M059J (cell line): ENCODE results near the gene AP5Z1. TPM values are rescaled to one million over a fixed set of nuclear protein-coding genes. Genes with fewer than 3 reads are reported as not detected.
"Not testable (repeated sequence)": the region's sequence is repeated elsewhere in the genome, so short reads cannot be mapped to it uniquely, and the experiment has no call there.

ENCODE experiments used
- DNase-seq: peaks from one replicate; pipeline ENCODE4 v3.0.0-alpha.2; 2012; ENCODE audit warnings: low read depth
- total RNA-seq: library from RNA; depleted of rRNA; stranded (reverse); fragments of >200 nt; shearing (Covaris generic); gene quantifications from 2 replicates; pipeline ENCODE4 v1.2.3, GENCODE V29; 2014

AP5Z1 gene
- total RNA-seq, 1 experiment from 2014 or later: 22.7 TPM

DNA sequence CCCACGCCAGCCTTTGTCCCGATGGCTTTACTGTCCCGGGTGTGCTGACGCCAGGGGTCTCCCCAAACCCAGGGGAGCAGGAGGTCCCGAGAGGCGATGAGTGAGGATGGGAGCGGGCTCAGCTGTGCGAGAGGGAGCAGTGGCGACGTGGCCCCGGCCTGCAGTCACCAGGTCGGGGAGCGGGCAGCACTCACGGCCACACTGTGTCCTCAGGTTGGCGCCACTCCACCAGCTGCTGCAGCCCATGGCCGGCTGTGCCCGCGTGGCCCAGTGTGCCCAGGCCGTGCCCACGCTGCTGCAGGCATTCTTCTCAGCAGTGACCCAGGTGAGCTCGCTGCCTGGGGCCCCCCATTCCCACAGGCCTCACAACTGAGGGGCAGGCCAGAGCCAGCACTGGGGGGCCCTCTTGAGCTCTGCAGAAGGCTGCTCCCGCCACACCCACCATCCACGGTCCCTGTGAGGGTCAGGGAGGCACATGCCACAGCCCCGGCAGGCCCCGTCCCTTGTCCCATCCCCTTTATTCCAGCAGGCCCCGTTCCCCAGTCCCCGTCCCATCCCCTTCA, 13.3 kb downstream of the AP5Z1 start:
- no peak for DNase-seq

DNA sequence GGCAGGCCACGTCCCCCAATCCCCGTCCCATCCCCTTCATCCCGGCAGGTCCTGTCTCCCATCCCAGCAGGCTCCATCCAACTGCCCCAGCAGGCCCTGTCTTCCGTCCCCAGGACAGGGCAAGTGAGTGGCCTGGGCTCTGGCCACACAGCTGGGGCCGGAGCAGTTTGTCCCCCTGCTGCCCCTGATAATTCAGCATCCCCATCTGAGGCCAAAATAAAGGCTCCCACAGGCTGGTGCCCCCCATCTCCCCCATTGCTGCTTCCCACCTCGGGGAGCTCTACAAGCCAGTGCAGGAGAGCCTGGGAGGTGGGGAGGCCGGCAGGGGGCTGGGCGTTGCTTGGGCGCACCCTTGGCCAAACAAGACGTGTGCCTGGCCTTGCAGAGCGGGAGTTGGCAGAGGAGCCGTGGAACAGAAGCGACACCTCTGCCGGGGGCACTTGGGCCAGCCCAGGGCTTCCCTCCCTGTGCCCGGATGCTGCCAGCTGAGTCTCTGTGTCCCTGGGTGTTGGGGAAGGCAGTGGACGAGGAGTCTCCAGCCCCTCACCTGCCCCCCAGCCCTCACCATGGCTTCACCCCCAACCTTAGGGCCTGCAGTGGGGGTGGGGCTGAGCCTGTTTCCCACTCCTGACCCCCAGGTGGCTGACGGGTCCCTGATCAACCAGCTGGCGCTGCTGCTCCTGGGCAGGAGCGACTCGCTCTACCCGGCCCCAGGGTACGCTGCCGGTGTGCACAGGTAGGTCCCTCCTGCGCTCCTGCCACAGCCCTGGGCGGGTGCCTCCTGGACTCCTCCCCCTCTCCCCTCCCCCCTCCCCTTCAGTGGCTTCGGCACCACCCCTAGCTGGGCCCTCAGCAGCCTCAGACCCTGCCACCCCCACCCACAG, 14.0 kb downstream of the AP5Z1 start:
- no peak for DNase-seq

DNA sequence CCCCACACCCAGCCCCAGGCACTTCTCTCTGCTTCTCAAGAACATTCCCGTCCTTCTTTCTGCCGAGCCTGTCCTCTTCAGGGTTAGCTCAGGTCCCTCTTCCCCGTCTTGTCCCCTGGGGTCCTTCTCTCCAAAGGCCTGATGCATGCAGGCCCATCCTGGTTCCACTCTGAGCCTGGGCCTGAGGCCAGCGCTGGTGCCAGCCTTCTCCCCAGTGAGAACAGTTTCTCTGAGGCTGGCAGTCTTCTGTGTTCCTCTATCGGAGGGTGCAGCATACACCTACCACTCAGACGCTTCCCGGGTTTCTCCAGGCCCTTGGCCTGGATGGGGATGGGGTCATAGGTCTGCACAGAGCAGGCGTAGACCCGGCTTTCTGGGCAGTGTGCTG, 14.6 kb downstream of the AP5Z1 start:
- DNase-seq: no peak

DNA sequence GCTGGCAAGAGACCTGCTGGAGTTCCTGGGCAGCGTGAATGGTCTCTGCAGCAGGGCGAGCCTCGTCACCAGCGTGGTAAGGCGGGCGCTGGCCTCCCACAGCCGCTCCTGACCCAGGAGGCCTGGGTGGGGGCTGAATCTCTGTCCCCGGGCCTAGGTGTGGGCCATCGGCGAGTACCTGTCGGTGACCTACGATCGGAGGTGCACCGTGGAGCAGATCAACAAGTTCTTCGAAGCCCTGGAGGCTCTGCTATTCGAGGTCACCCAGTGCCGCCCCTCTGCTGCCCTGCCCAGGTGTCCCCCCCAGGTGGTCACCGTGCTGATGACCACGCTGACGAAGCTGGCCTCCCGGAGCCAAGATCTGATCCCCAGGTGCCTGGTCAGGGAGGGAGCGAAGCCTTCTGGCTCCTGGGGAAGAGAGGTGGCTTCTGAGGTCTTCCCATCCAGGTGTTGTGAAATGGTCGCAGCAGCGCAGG, 15.1 kb downstream of the AP5Z1 start:
- DNase-seq: no peak

DNA sequence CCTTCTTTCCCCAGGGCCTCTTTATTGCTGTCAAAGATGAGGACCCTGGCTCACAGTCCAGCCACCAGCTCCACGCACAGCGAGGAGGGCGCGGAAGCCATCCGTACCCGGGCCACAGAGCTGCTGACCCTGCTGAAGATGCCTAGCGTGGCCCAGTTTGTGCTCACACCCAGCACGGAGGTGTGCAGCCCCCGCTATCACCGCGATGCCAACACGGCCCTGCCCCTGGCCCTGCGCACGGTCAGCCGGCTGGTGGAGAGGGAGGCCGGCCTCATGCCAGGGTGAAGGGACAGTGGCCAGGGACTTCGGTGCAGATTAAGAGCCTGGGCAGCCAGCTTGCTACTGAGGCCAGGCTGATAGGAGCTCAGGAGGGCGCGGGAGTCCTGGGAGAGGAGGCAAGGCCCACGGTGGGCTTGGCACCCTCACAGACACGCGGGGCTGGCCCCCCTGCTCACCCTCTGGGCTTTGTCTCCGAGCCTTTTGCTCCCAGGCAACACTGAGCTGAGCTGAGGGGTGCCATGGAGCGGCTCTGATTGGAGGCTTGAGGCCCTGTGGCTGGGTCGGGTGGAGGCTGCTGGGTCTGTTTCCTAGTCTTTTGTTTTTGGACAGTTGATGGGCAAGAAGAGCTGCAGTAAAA, 15.8 kb downstream of the AP5Z1 start:
- no peak for DNase-seq

DNA sequence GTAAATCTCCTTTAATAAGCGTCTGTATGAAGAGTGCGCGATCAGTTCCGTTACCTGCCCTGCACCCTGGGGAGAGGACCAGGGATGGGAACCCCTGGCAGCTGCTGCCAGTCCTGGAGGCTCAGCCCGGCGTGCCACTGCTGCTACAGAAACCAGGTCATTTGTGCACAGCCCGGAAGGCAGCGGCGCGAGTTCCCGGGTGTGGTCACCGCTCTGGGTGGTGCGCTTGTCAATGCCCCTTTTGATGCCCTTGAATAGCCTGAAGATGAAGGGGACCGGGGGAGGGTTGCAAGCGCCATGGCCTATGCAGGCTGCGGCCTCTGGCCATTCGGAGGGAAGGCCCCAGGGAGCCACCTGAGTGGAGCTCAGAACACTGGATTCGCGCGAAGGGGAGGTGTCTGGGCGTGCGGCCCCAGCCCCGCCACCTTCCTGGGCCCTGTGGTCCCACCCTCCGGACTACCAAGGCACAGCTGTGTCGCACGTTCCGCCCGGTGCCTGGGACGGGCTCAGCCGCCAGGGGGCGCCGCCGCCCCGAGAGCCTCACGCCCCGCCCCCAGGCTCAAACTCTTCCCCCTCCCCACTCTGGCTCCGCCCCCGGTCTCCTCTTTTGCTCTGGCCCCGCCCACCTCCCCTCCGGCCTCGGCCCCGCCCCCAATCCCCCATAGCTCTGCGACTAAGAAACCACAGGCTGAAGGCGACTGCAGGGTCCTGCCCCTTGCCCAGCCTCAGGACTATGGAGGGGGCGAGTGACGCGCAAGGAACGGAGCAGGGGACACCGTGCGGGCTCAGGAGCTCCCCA, 16.5 kb downstream of the AP5Z1 start:
- DNase-seq: no peak

DNA sequence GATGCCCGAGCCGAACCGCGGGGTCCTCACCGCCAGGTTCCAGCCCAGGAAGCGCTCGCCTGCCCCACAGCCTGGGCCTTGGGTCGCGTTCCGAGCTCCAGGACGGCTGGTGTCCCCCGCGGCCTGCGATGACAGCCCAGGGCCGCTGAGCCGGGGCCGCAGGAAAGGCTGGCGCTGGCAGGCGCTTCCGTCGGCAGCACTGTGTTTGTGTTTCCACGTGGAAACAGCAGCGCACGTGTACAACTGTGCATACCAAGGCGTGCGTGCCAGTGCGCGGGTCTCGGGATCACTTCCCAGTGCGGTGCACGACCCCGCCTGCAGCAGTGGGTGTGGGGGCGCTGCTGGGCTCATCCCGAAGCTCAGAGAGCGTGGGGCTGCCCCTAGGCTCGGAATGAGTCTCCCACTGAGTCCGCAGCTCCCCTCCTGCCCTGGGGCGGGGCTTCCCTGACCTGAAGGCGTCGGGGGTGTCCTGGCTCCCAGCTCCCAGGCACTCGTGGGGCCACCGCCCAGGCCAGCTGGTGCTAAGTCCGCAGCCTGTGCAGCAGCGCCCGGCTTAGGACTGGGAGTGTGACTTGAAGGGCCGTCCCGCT, 17.2 kb downstream of the AP5Z1 start:
- DNase-seq: no peak

DNA sequence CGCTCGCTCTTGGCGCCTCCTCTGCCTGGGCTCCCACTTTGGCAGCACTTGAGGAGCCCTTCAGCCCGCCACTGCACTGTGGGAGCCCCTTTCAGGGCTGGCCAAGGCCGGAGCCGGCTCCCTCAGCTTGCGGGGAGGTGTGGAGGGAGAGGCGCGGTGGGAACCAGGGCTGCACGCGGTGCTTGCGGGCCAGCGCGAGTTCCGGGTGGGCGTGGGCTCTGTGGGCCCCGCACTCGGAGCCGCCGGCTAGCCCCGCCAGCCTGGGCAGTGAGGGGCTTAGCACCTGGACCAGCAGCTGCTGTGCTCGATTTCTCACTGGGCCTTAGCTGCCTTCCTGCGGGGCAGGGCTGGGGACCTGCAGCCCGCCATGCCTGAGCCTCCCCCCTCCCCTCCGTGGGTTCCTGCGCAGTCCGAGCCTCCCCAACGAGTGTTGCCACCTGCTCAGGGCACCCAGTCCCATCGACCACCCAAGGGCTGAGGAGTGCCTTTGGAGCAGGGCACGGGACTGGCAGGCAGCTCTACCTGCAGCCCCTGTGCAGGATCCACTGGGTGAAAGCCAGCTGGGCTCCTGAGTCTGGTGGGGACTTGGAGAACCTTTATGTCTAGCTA, 18.1 kb downstream of the AP5Z1 start:
- DNase-seq: not testable (repeated sequence)

DNA sequence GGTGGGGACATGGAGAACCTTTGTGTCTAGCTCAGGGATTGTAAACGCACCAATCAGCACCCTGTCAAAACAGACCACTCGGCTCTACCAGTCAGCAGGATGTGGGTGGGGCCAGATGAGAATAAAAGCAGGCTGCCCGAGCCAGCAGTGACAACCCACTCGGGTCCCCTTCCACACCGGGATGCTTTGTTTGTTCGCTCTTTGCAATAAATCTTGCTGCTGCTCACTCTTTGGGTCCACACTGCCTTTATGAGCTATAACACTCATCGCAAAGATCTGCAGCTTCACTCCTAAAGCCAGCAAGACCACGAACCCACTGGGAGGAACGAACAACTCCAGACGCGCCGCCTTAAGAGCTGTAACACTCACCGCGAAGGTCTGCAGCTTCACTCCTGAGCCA, 18.7 kb downstream of the AP5Z1 start:
- peak; percentile 38 for DNase-seq

DNA sequence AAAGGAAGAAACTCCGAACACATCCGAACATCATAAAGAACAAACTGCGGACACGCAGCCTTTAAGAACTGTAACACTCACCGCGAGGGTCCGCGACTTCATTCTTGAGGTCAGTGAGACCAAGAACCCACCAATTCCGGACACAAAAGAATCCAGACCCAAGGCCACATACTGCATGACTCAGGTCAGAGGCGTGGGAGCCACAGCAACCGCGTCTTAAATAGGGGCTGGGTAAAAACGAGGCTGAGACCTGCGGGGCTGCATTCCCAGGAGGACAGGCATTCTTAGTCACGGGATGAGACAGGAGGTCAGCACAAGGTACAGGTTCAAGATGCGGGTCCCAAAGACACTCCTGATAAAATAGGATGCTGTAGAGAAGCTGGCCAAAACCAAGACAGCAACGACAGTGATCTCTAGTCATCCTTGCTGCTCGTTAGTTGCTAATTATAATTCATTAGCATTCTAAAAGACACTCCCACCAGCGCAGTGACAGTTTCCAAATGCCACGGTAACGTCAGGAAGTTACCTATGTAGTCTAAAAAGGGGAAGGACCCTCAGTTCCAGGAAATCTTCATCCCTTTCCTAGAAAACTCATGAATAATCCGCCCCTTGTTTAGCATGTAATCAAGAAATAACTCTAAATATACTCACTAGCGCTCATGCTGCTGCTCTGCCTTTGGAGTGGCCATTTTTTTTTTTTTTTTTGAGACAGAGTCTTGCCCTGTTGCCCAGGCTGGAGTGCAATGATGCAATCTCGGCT, 19.3 kb downstream of the AP5Z1 start:
- peak; percentile 79 for DNase-seq

DNA sequence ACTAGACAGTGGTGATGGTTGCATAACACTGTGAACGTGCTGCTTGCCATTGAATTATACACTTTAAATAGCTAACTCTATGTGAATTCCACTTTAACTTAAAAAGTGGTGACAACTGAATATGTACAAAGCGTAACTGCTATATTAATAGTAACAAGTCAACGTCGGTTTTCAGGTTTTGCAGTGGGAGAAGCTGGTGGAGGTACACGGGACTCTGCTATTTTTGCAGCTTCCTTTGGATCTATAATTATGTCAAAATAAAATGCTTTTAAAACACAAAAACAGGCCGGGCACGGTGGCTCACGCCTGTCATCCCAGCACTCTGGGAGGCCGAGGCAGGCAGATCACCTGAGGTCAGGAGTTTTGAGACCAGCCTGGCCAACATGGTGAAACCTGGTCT, 21.0 kb downstream of the AP5Z1 start:
- no peak for DNase-seq

DNA sequence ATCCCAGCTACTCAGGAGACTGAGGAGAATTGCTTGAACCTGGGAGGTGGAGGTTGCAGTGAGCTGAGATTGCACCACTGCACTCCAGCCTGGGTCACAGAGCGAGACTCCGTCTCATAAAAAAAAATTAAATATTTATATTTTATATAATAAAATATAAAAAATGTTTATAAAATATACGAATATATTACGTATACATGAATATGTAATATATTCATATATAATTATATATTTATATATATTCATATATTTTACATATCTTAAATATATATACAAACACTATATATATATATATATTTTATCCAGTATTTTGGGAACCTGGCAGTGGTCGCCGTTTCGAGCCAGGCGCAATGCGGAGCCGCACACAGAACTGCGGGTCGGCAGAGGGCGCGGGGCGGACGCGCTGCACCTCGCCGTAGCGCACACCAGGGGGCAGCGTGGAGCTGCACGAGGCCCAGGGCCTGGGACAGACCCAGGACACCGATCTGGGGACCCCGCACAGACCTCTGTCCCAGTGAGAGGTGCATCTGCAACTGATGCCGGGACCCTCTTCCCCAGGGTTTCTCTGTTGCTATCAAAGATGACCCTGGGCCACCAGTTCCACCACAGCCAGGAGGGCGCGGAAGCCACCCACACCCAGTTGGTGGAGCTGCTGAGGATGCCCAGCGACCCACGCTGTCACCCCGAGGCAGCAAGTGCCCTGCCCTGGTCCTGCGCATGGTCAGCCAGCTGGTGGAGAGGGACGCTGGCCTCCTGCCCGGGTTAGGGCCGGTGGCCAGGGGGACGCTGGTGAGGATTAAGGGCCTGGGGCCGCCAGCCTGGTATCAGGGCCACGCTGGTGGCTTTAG, 22.7 kb downstream of the AP5Z1 start:
- no peak for DNase-seq

DNA sequence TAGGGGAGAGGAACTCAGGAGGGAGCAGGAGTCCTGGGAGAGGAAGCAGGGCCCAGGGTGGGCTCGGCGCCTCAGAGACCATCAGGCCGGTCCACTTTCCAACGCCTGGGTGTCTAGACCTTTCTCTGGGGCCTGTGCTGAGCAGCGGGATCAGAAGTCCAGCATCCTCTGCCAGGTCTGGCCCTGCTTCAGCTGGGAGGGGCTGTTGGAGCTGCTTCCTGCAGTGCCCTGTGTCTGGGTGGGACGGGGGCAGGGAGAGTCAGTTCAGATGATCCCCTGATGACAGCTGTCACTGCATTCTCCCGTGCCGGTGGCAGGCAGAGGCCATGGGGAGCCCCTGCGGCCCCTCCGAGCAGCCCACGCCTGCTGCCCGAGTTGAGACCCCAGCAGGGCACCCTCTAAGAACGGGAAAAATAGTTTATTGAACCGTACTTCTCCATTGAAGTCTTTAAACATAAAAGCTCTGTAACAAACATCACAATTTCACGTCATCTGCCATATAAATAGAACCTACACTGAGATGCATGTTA, 23.3 kb downstream of the AP5Z1 start:
- DNase-seq: no peak

DNA sequence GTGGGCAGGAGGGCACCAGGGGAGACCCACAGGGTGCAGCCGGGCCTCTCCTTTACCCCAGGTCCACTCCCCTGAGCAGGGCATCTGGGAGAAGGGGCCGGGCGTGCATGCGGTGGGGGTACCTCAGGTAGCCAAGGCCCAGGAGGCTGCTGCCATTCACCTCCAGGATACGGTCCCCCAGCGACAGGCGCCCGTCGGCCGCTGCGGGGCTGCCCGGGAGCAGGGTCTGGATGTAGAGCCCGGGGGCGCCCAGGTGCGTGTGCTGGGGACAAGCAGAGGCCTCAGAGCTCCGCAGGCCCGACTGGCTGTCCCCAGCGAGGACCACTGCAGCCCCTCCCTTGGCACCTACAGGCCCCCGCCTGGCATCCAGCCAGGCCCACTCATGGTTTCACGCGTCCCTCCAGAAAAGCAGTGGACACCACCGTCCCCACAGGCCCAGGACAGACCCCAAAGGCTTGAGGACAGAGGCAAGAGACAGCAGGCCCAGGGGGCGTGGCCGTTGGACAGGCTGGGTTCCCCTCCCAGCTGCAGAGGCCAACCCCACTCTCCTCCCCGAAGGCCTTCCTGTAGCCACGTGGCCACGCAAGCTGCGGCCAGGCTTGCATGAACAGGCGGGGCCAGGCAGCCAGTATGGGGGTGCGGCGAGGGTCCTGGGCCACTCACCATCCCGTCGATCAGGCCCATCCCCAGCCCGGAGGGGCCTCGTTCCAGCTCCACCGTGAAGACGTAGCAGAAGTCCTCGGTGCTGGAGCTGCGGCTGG, 24.3 kb downstream of the AP5Z1 start:
- no peak for DNase-seq

DNA sequence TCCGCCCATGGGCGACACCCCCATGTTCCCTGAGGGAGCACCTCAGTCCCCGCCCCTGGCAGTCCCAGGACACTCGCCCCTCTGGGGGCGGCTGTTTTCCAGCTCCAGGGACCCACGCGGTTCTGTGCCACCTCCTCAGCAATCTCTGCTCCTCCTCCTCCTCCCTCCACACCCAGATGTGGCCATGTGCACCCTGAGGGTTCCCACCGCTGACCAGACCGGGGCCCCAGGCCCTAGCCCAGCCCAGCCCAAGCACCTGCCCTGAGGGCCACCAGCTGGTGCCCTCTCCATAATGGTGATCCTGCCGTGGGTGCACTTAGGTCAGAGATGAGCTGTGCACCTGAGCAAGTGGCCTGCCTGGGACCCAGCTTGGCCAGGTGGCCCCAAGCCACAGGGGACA, 25.1 kb downstream of the AP5Z1 start:
- DNase-seq: no peak

DNA sequence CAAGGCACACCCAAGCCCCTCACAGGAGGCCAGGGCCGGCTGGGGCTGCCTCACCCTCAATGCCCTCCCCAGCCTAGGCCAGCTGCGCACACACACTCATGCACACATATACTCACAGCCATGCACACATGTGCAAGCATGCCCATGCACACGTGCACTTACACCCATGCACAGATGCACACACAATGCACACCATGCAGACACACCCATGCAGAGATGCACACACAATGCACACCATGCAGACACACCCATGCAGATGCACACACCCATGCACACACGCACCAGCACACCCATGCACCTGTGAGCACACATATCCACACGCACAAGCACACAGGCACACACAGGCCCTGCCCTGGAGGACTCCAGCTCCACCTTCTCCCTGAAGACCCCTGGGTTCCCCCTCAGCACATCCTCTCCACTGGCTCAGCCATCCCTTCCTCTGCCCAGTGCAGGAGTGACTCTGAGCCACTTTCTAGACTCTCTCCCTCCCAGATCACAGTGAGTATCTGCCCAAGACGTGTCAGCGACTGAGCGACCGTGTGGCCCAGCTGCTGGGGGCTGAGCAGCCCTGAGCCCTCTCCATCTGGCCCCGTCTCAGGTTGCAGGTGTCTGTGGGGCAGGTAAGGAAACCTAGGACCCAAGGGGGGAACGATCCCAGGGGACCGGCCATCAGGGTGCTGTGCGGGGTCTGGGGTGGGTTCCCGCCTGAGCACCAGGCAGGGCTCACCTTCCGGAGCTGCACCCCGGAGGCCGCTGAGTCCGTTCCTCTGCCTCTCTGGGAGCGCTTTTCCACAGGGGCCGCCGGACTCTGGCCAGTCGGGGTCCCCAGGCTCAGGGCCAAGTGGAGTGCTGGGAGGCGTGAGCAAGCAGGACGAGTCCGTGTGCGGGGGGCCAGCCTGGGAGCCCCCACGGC, 25.8 kb downstream of the AP5Z1 start:
- no peak for DNase-seq

DNA sequence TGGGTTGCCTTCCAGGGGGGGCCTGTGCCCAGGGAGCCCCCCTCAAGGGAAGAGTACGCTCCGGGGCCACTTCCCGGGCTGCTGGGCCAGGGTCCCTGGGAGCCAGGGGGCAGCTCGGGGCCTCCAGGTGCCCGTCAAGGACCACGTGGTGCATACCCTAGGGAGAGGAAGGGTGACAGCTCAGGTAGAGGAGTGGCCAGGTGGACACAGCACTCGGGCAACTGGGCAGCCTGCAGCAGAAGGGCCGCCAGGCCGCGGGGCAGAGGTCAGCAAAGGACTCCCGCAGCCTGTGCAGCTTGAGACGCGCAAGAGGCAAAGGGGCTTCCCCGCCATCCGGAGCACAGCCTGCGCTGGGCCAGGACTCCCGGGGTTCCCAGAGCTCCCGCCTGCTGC, 26.4 kb downstream of the AP5Z1 start:
- DNase-seq: no peak
